NCI-H2196 treated with DMSO at 0.1 percent for 48 hours (cell line): ENCODE data around the gene MATCAP1.
A peak's percentile ranks its signal among the peaks of the same experiment; 100 is the strongest.

Experiments
- DNase-seq: peaks from one replicate; lab custom pipeline; 2025; ENCODE audit not compliant: unreplicated experiment; lab: John Stamatoyannopoulos, UW

The MATCAP1 gene

DNA sequence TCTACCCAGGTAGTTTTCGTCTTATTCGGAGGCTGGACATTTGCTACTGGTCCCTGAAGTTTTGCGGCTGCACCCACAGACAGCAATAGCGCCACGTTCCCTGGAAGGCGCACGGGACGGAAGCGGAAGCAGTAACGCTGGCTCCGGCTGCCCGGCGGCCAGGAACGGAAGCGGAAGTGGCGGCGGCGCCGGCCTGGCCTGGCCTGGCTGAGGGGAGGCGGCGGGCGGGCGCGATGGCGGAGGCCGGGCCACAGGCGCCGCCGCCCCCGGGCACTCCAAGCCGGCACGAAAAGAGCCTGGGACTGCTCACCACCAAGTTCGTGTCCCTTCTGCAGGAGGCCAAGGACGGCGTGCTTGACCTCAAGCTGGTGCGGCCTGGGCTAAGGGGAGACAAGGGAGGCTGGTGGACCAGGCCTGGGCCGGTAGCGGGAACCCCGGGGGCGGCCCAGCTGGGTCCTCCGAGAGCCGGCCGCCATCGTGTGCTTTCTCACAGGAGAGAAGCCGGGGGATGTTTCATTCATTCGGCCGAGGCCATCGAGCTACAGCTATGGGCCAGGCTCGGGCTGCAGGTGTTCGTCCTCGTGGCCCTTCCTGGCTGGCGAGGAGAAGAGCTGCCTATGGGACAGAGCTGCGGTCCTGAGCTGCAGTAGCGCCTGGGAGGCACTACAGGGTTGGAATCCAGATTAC, 8.4 kb upstream of the MATCAP1 start, which contains the start of gene E2F4:
Gene E2F4 (plus strand): TSS at position 161 of the 687 bp plus-strand sequence. CDS start 73 bp downstream, at position 234.
- peak; percentile 49 for DNase-seq

DNA sequence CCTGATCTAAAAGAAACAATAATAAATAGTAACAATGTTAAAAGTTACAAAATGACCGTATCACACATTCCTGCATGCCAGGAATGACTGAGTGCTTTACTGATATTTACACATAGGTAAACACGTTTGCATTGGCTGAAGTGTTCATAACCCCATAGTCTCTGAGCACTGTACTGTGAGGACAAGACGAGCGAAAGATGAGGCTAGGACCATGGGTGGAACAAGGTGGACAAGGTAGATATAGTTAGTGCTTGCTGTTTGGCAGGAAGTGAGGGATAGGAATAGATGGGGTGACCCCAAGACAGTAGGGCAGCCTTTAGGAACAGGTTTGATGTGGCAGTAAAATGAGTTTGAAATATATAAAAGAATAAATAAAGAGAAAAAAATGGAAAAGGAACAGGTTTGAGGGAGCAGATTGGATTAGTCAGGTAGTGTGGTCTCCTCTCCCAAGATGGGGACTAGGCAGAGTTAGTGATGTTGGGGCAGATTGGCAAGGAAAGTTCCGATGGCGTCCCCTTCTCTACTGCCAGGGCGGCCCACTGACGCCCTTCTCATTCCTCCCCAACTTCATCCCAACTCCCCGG, 7.7 kb upstream of the MATCAP1 start:
- no peak for DNase-seq

GRCh38 chr16:67190448-67191399, 7.0 kb upstream of the MATCAP1 start:
- DNase-seq: no peak

GRCh38 chr16:67190041-67190440, 6.3 kb upstream of the MATCAP1 start, which contains the start of gene EXOC3L1:
TSS of gene EXOC3L1 (minus strand) at chr16:67190136. CDS start at chr16:67189676, 460 bp downstream.
- DNase-seq: no peak

- no peak for DNase-seq
Measured at GRCh38 chr16:67188798-67189197, 5.0 kb upstream of the MATCAP1 start.

GRCh38 chr16:67188323-67188722, 4.6 kb upstream of the MATCAP1 start:
- DNase-seq: no peak

DNA sequence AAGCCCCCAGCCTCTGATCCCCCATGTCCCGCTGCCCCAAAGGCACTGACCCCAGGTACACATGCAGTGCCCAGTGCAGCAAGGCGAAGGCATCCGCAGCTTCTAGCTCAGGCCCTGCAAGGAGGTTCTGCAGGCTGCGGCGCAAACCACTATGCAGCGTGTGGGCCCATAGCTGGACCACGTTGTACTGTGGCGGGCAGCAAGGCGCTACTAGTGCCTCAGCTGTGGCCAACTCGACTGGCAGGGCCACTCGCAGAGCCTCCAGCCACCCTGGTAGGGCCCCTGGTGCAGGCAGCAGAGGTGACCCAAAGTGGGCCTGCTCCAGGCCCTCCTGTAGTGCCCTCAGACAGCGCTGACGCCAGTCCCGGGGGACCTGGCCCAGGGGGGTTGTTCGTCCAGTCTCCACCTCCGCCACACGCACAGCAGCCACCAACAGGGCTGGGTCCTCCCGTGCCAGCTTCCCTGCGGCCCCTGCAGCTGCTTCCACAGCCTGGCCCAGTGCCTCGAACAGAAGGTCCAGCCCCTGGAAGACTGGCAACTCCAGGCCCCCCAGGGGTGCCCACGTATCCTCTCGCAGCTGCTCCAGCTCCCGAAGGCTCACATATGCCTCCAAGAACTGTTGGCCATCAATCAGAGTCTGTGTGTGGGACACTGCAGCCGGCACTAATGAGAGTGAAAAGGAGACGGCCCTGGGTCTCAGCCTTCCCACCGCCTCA, 3.6 kb upstream of the MATCAP1 start:
- DNase-seq: no peak

- DNase-seq: no peak
Measured at GRCh38 chr16:67186550-67186950, 2.8 kb upstream of the MATCAP1 start.

DNA sequence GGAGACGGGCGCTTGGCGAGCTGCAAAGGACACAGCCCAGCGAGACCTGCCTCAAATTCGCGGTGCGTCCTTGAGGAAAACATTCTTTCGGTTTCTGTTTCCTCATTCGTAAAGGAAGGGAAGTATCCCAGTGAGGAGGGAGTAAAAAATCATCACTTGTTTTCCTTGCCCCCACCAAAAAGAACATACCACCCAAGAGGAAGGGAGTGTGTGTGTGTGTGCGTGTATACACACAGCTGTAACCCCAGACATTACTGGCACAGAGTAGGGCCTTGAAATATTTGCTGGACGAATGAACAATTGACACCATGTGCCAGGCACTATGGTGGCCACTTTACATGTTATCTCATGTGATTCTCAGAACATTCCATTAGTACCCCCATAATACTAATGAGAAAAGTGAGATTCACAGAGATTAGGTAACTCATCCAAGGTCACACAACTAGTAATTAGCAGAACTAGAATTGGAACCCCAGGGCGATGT, 1.9 kb upstream of the MATCAP1 start:
- no peak for DNase-seq

- peak; percentile 23 for DNase-seq
Measured at GRCh38 chr16:67184995-67185650, 1.4 kb upstream of the MATCAP1 start.

GRCh38 chr16:67184453-67184994, 761 bp upstream of the MATCAP1 start:
- no peak for DNase-seq

GRCh38 chr16:67183284-67183626, 508 bp downstream of the MATCAP1 start:
- DNase-seq: no peak

DNA sequence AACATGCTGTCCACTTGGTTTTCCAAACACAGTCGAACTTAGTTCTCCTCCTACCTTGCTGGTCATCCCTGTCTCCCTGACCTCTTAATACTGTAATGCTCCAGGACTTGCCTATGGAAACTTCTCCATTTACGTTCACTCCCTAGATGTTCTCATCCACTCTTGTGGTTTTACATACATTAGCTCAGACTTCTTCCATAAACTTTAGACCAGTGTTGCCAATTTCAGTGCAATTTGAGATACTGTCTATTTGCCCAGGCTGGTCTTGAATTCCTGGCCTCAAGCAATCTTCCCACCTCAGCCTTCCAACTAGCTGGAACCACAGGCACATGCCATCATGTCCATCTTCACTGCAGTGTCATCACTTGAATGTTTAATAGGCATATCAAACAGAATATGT, 1.5 kb downstream of the MATCAP1 start:
- DNase-seq: no peak

DNA sequence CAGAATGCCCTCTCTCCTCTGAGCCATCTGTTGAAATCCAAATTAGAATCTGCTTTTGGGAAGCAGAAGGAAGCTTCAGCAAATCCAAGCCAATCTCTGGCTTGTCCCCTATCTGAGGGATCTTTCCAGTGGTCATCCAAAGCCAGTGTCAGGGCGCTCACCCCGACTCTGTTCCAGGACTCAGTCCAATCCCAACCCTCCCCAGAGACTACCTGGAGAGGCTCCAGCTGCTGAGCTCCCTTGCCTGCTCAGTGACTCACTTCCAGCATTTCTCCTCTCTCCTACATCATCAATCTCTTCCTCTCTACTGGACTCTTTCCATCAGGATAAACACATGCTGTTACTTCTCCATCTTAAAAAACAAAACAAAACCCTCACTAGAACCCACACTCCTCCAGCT, 2.4 kb downstream of the MATCAP1 start:
- no peak for DNase-seq

GRCh38 chr16:67180166-67180565, 3.6 kb downstream of the MATCAP1 start:
- no peak for DNase-seq

DNA sequence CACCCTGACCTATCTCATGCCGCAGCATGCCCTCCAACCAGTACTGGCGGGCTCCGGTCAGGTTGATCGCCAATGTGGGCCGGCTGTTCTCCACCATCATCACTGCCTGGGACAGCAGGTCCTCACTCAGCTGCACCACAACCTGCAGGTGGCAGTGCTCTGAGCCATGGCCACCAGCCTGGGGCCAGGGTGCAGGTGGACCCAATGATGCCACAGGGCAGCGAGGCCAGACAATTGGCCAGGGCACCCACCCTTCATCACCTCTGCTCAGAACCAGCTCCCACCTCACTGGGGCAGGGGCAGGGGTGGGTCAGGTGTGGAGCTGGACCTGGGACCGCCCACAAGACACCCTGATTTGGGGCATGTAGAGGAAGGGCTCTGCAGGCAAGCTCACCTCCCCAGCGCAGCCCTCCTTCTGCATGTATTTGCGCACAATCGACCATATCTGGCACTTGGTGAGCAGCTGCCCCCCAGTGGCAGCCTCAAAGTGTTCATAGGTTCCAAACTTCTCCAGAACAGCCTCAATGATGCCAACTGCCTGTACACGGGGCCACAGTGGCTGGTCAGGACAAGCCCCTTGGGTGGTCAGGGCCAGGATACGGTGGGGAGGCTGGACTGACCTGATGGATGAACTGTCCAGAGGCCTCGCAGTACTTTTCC, 4.2 kb downstream of the MATCAP1 start:
- DNase-seq: no peak

- DNase-seq: peak; percentile 57
Measured at GRCh38 chr16:67177743-67178699, 5.7 kb downstream of the MATCAP1 start.

- no peak for DNase-seq
Measured at GRCh38 chr16:67176662-67177061, 7.1 kb downstream of the MATCAP1 start.
